Gastroesophageal sphincter (tissue), 4 donors: ENCODE data around the gene MAP3K3. TPM values are rescaled to one million over a fixed set of nuclear protein-coding genes. Genes with fewer than 3 reads are reported as not detected.
A peak's percentile ranks its signal among the peaks of the same experiment; 100 is the strongest.

Source experiments
- ATAC-seq: fragments of 150-250 bp; one replicate; pipeline ENCODE4 v1.9.1; 2016; ENCODE audit warnings: mild to moderate bottlenecking, moderate library complexity
- H3K27ac ChIP-seq, 4 donors: fragments of 200-600 bp; sonication (generic) in 3 of 4; 1 replicate in 3 of 4; 2 replicates in 1 of 4; pipeline ENCODE4 v1.5.1; 2016 to 2019
- H3K27me3 ChIP-seq: fragments of 200-600 bp; sonication (generic); one replicate; pipeline ENCODE4 v1.5.1; 2019
- H3K36me3 ChIP-seq, 2 donors: fragments of 200-600 bp; sonication (generic); one replicate each; pipeline ENCODE4 v1.5.1; 2019; ENCODE audit warnings: control low read depth in 1 of 2
- H3K4me1 ChIP-seq, 3 donors: fragments of 200-600 bp; sonication (generic); 1 replicate in 2 of 3; 2 replicates in 1 of 3; pipeline ENCODE4 v1.5.1; 2016 to 2019; ENCODE audit warnings: control low read depth in 2 of 3
- H3K4me3 ChIP-seq, 2 donors: fragments of 200-600 bp; sonication (generic); one replicate each; pipeline ENCODE4 v1.5.1; 2019; ENCODE audit warnings: mild to moderate bottlenecking in 1 of 2, moderate library complexity in 1 of 2
- H3K9me3 ChIP-seq, 3 donors: fragments of 200-600 bp; sonication (generic); one replicate each; pipeline ENCODE4 v1.5.1; 2017 to 2019; ENCODE audit warnings: control low read depth in 2 of 3
- EP300 ChIP-seq: sonication (generic); formaldehyde crosslinking; IDR thresholded peaks from one replicate; pipeline ENCODE4 v1.6.1; 2017; ENCODE audit warnings: antibody characterized with exemption, mild to moderate bottlenecking
- POLR2A ChIP-seq, 2 donors: fragments of 450-650 bp; IDR thresholded peaks; one replicate each; pipeline ENCODE4 v1.6.1; 2017; ENCODE audit warnings: antibody characterized with exemption in 2 of 2, mild to moderate bottlenecking in 2 of 2, moderate library complexity in 1 of 2
- POLR2AphosphoS5 ChIP-seq: sonication (generic); formaldehyde crosslinking; IDR thresholded peaks from one replicate; pipeline ENCODE4 v1.6.1; 2017; ENCODE audit warnings: antibody characterized with exemption
- WGBS, 2 donors: methylation state at CpG; one replicate each; pipeline ENCODE4 v1.1.5; 2018; ENCODE audit warnings: low coverage in 1 of 2; 5-methylcytosine and 5-hydroxymethylcytosine counted together
- small RNA-seq, 4 donors: library from RNA; depleted of rRNA; stranded (forward); fragments of <200 nt; gene quantifications; one replicate each; pipeline ENCODE3, GENCODE V24; 2016
- total RNA-seq, 4 donors: library from RNA; depleted of rRNA; stranded (reverse); fragments of >200 nt; gene quantifications; one replicate each; pipeline ENCODE4 v1.1.0, GENCODE V29; 2016
- TF ChIP-seq, protein P1 (sequence below), 4 experiments: fragments of 200-600 bp in 2 of 4; fragments of 450-650 bp in 2 of 4; sonication (generic) in 1 of 4; IDR thresholded peaks; one replicate each; pipeline ENCODE4 v1.5.1; 2017 to 2019; ENCODE audit warnings: antibody characterized with exemption in 4 of 4, mild to moderate bottlenecking in 2 of 4, moderate library complexity in 2 of 4

MAP3K3 gene
- total RNA-seq, 4 donors from 2014 or later, result 64.9 to 108 (median 85.7) TPM

DNA sequence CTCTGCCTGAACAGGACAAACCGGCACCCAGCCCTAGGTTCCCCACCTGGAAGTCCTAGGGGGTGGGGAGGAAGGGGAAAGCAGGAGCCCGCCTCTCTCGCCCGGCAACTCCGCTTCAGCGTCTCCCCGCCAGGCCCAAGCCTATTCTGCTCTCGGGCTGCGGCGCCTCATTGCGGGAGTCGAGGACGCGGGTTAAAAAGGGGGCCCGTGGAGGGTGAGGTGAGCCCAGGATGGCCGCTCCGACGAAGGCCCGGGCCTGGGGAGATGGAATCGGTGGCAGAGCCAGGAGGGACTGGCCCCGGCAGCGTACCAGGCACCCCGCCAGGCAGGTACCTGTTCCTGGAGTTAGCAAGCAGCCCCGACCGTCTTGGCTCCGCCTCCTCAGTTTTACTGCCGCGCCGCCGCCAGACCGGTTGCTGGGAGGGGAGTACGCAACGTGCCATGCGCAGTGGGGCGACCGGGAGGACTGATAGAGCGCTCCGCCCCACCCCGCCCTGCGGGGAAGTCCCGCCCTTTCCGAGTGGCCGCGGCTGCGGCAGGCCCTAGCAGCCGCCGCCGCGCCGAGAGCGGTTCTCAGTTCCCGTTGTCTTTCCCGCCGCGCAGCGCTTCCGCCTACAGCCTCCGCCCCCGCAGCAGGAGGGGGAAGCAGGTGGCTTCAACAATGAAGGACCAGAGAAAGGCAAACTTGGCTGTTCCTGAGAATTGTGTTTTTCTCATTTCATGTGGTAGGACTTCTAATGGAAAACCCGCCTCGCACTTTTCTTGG lies 119.4 kb downstream of the MAP3K3 start, which contains the start of gene STRADA:
Gene STRADA, minus strand, starts transcription at position 392 of the 766 bp plus-strand sequence. CDS start 13,430 bp downstream, outside the sequence.
- Histone ChIP-seq H3K4me1 (peaks cover 0 to 24% (median 10%) of the 10 kb centered on the region in 3 donors), H3K9me3 (no peaks in the 10 kb centered on the region), H3K27me3 (no peaks in the 10 kb centered on the region), H3K36me3 (peaks cover 0 to 23% of the 10 kb centered on the region in 2 donors), H3K4me3 (peak within 1 kb of the TSS; percentile 47 to 77), H3K27ac (peak within 1 kb of the TSS; percentile 87 to 93 (median 90))
- ATAC-seq, result peak; percentile 100
- 0% methylated on average over 2 of the region's 61 CpGs; no CpG with 5 or more reads in 1 of the 2 donors for WGBS, 2 donors
- TF ChIP-seq POLR2AphosphoS5 (peak; percentile 81), POLR2A (IDR thresholded peaks at IDR 0.05) (peak; percentile 63 to 80), EP300 (no peak)
- TF ChIP-seq, protein P1, sequence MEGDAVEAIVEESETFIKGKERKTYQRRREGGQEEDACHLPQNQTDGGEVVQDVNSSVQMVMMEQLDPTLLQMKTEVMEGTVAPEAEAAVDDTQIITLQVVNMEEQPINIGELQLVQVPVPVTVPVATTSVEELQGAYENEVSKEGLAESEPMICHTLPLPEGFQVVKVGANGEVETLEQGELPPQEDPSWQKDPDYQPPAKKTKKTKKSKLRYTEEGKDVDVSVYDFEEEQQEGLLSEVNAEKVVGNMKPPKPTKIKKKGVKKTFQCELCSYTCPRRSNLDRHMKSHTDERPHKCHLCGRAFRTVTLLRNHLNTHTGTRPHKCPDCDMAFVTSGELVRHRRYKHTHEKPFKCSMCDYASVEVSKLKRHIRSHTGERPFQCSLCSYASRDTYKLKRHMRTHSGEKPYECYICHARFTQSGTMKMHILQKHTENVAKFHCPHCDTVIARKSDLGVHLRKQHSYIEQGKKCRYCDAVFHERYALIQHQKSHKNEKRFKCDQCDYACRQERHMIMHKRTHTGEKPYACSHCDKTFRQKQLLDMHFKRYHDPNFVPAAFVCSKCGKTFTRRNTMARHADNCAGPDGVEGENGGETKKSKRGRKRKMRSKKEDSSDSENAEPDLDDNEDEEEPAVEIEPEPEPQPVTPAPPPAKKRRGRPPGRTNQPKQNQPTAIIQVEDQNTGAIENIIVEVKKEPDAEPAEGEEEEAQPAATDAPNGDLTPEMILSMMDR (IDR thresholded peaks at IDR 0.05), result peak in 1 of 4 experiments; percentile 11

Small RNAs within 50 kb of the gene (small RNA-seq; reads per million reads assigned to genes)
- 0 reads per million in 4 donors for gene RNU6-288P

Other genes with a start within 250 kb of the MAP3K3 start
- 10 to 100 TPM in 3 of 4 donors, 1 to 10 TPM in 1; 7.9 to 17.7 (median 15.0) TPM for gene CYB561, start 176.1 kb upstream of the MAP3K3 start, total RNA-seq
- gene ACE, start 145.4 kb upstream of the MAP3K3 start, total RNA-seq, result 10 to 100 TPM in 1 of 4 donors, 1 to 10 TPM in 3; 4.8 to 10.4 (median 8.2) TPM
- gene KCNH6, start 99.1 kb upstream of the MAP3K3 start, total RNA-seq, result not detected
- 10 to 100 TPM; 27.1 to 50.0 (median 36.8) TPM for gene DCAF7, start 71.9 kb upstream of the MAP3K3 start, total RNA-seq
- 10 to 100 TPM; 11.4 to 18.3 (median 14.6) TPM for gene TACO1, start 21.5 kb upstream of the MAP3K3 start, total RNA-seq
- gene LIMD2, start 77.7 kb downstream of the MAP3K3 start, total RNA-seq, result 10 to 100 TPM in 1 of 4 donors, 1 to 10 TPM in 3; 2.3 to 11.0 (median 6.7) TPM
- gene STRADA, start 119.4 kb downstream of the MAP3K3 start, total RNA-seq, result 10 to 100 TPM; 14.4 to 39.1 (median 23.3) TPM
- gene CCDC47, start 151.2 kb downstream of the MAP3K3 start, total RNA-seq, result 10 to 100 TPM; 53.1 to 62.0 (median 58.9) TPM
- gene DDX42, start 151.8 kb downstream of the MAP3K3 start, total RNA-seq, result 100 to 1,000 TPM in 2 of 4 donors, 10 to 100 TPM in 2; 66.6 to 126 (median 98.8) TPM
- 100 to 1,000 TPM in 2 of 4 donors, 10 to 100 TPM in 2; 79.5 to 110 (median 95.7) TPM for gene PSMC5, start 205.0 kb downstream of the MAP3K3 start, total RNA-seq
- gene FTSJ3, start 205.2 kb downstream of the MAP3K3 start, total RNA-seq, result 10 to 100 TPM; 36.3 to 53.2 (median 51.7) TPM
- 100 to 1,000 TPM; 103 to 160 (median 141) TPM for gene SMARCD2, start 220.3 kb downstream of the MAP3K3 start, total RNA-seq